ENCODE measurements around the gene RAB13.
A peak's percentile ranks its signal among the peaks of the same experiment; 100 is the strongest.
"Not testable (repeated sequence)": the region's sequence is repeated elsewhere in the genome, so short reads cannot be mapped to it uniquely, and the experiment has no call there.

Gene RAB13

DNA sequence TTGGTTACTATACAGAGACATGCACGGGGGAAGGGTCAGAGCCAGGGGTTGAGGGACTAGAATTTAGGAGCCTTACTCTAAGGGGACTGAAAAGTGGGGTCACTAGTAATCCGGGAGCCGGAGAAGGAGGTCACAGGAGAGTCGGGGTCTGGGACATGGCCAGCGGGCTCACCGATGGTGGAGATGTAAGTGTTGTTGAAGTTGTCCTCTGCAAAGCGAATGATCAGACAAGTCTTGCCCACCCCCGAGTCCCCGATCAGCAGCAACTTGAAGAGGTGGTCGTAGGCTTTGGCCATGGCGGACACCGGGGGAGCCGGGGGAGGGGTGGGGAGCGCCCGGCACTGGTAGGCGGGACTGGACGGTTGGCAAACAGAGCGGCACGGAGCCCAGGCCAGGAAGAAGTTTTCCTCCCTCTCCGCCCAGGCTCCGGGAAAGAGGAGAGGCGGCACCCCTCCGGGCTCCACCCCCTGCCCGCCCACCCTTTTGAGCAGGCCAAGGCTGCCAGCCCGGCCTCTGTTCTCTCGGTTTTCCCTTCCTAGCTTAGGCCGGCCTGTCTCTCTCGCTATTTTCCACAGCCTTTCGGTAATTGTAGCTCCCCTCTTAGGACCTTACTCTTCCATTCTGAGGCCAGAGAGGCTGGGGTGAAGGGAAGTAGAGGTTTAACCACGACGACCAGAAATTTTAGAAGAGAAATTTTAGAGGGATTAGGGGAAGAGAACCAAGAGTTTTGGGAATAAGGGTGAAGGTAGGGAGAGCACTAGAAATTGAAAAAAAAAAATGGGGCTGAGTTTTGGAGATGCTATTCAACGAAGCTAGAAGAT lies at the start of gene RAB13:
Gene RAB13, minus strand, starts transcription at position 399 of the 821 bp plus-strand sequence. Its CDS starts 103 bp downstream, at position 296.
- no peak for TF ChIP-seq JUND (IDR thresholded peaks at IDR 0.05; ENCODE audit: low read depth)
- in situ Hi-C loops (cut with HindIII; ENCODE audit: low pct_unique_long_range_greater_than_20kb, low sequenced_read_pairs), result no loop called here
- peak; percentile 84 to 93 for DNase-seq (ENCODE audit: low read depth in 1 of 2, low spot score in 1 of 2)

DNA sequence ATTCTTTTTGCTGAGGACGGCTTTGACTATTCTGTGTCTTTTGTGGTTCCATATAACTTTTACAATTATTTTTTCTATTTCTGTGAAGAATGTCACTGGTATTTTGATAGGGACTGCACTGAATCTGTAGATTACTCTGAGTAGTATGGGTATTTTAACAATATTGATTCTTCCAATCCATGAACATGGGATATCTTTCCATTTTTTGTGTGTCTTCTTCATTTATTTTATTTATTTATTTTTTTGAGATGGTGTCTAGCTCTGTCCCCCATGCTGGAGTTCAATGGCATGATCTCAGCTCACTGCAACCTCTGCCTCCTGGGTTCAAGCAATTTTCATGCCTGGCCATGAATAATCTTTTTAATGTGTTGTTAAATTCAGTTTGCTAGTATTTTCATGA lies 47.6 kb upstream of the RAB13 start:
- DNase-seq (ENCODE audit: low read depth in 1 of 2, low spot score in 1 of 2); in situ Hi-C loops (cut with HindIII; ENCODE audit: low pct_unique_long_range_greater_than_20kb, low sequenced_read_pairs): not testable (repeated sequence)

DNA sequence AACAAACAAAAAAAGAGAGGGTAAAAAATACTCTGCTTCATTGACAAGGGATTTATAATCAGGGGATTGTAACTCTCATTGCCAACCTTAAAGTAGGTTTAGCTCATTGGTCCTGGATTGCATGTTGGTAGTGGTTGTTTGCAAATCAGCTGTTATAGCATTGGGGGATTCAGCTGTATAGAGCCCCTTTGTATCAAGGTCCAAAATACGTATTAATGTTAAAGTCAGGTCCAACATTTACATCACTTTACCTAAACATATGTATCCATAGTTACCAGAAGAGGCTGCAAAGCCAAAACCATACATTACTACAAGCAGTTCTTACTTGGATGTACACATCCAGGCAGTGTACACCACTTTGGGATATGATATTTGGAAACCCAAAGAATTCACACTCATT lies 33.8 kb upstream of the RAB13 start:
- TF ChIP-seq JUND (IDR thresholded peaks at IDR 0.05; ENCODE audit: low read depth), result no peak
- DNase-seq (ENCODE audit: low read depth in 1 of 2, low spot score in 1 of 2), result no peak
- in situ Hi-C loops (cut with HindIII; ENCODE audit: low pct_unique_long_range_greater_than_20kb, low sequenced_read_pairs), result no loop called here

DNA sequence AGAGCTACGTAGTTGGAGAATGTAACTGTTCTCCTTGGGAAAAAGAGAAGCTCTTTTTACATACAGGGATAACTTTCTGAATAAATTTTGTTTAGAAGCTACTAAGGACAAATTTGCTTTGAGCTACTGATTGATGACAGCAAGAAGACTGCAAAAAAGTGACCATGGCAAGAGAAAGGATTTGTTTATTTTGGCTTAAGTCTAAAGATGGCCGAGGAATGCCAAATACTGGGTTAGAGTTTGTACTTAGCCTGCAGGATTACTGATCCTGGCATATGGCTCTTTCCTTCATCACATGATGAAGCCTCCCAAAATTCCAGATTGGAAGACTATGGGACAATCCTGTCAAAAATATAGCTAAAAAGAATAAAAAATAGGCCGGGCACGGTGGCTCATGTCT lies 33.1 kb upstream of the RAB13 start:
- in situ Hi-C loops (cut with HindIII; ENCODE audit: low pct_unique_long_range_greater_than_20kb, low sequenced_read_pairs), result no loop called here
- no peak for TF ChIP-seq JUND (IDR thresholded peaks at IDR 0.05; ENCODE audit: low read depth)
- DNase-seq (ENCODE audit: low read depth in 1 of 2, low spot score in 1 of 2), result no peak

DNA sequence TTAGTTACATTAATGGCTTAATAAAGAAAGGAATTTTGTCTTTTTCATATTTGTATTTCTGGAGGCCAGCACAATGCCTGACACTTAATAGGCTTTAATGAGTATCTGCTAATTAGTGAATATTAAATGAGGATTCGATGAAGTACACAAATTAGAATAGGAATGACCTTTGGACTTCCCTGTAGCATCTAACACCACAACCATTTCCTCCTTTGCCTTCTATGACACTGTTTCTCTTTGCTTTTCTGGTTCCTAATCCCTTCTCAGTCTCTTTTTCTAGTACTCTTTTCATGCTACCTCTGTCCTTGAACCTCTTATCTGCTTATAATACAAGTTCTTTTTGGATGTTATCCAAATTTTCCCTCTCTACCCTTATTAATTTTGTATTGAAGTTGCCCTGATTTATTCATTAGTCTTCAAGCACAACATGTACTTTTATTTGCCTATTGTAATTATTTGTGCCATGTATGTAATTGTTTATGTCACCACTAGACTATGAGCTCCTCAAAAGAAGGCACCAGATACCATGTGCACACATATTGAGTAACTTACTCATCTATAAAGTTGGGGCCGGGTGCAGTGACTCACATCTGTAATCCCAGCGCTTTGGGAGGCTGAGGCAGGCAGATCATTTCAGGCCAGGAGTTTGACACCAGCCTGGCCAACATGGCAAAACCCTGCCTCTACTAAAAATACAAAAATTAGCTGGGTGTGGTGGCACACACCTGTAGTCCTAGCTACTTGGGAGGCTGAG lies 28.2 kb upstream of the RAB13 start:
- TF ChIP-seq JUND (IDR thresholded peaks at IDR 0.05; ENCODE audit: low read depth), result no peak
- no peak for DNase-seq (ENCODE audit: low read depth in 1 of 2, low spot score in 1 of 2)
- in situ Hi-C loops (cut with HindIII; ENCODE audit: low pct_unique_long_range_greater_than_20kb, low sequenced_read_pairs), result no loop called here

DNA sequence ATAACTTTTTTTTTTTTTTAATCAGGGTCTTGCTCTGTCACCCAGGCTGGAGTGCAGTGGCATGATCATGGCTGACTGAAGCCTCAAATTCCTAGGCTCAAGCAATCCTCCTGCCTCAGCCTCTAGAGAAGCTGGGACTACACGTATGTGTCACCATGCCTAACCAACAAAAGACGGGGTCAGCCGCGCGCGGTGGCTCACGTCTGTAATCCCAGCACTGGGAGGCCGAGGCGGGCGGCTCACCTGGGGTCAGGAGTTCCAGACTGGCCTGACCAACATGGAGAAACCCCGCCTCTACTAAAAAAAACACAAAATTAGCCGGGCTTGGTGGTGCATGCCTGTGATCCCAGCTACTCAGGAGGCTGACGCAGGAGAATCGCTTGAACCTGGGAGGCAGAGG lies 26.4 kb upstream of the RAB13 start:
- DNase-seq (ENCODE audit: low read depth in 1 of 2, low spot score in 1 of 2), result not testable (repeated sequence)

DNA sequence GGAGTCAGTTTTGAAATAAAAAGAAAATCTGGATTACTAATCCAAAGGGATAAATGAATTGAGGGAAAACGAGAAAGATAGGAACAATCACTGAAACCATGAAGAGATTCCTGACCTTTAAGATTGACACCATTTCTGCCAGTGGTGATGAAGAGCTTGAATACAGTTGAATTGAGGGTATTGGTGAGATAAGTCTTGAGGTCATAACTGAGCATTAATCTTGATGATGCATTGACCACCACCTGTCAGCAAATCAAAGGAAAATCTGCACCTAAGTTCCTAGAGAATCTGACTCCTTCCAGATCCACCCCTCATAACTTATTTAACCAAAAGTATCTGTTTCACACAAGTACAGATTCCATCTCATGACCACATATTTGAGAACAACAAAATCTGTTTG lies 26.0 kb upstream of the RAB13 start:
- in situ Hi-C loops (cut with HindIII; ENCODE audit: low pct_unique_long_range_greater_than_20kb, low sequenced_read_pairs), result no loop called here
- no peak for TF ChIP-seq JUND (IDR thresholded peaks at IDR 0.05; ENCODE audit: low read depth)

More for the DNA sequence above, 26.4 kb upstream of the RAB13 start:
- in situ Hi-C loops (cut with HindIII; ENCODE audit: low pct_unique_long_range_greater_than_20kb, low sequenced_read_pairs), result not testable (repeated sequence)

DNA sequence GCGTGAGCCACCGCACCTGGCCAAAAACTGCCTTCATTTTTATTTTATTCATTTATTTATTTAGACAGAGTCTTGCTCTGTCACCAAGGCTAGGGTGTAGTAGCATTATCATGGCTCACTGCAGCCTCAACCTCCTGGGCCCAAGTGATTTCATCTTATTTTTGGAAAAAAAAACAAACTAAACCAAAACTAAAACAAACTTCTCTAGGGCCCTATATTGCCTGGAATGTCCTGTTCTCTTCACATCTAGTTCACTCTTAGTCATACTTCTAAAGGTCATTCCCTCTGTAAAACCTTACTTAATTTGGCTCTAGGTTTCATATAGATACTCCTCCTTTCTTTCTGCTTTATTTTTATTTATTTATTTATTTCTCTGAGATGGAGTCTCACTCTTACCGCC lies 20.0 kb upstream of the RAB13 start:
- no peak for TF ChIP-seq JUND (IDR thresholded peaks at IDR 0.05; ENCODE audit: low read depth)
- in situ Hi-C loops (cut with HindIII; ENCODE audit: low pct_unique_long_range_greater_than_20kb, low sequenced_read_pairs), result no loop called here
- no peak for DNase-seq (ENCODE audit: low read depth in 1 of 2, low spot score in 1 of 2)

More for the DNA sequence above, 26.0 kb upstream of the RAB13 start:
- DNase-seq (ENCODE audit: low read depth in 1 of 2, low spot score in 1 of 2), result no peak

DNA sequence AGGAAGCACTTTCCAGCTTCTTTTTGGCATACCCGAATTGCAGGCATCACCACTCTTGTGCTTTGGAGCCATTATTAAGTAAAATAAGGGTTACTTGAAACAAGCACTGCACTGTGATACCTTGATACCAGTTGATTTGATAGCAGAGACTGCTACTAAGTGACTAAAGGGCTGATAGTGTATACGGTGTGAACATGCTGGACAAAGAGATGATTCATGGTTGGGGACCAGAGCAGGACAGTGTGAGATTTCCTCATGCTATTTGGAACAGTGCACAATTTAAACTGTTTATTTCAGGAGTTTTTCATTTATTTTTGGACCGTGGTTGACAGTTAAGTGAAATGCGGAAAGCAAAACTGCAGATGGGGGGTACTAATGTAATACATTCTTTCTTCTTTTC lies 14.3 kb upstream of the RAB13 start:
- in situ Hi-C loops (cut with HindIII; ENCODE audit: low pct_unique_long_range_greater_than_20kb, low sequenced_read_pairs), result no loop called here
- no peak for DNase-seq (ENCODE audit: low read depth in 1 of 2, low spot score in 1 of 2)

DNA sequence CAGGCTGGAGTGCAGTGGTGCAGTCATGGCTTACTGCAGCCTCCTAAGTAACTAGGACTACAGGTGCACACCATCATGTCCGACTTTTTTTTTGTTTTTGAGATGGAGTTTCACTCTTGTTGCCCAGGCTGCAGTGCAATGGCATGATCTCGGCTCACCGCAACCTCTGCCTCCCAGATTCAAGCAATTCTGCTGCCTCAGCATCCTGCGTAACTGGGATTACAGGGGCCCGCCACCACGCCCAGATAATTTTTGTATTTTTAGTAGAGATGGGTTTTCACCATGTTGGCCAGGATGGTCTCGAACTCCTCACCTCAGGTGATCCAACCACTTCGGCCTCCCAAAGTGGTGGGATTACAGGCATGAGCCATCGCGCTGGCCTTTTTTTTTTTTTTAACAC lies 10.7 kb upstream of the RAB13 start:
- DNase-seq (ENCODE audit: low read depth in 1 of 2, low spot score in 1 of 2); in situ Hi-C loops (cut with HindIII; ENCODE audit: low pct_unique_long_range_greater_than_20kb, low sequenced_read_pairs): not testable (repeated sequence)

More for the DNA sequence above, 14.3 kb upstream of the RAB13 start:
- no peak for TF ChIP-seq JUND (IDR thresholded peaks at IDR 0.05; ENCODE audit: low read depth)

DNA sequence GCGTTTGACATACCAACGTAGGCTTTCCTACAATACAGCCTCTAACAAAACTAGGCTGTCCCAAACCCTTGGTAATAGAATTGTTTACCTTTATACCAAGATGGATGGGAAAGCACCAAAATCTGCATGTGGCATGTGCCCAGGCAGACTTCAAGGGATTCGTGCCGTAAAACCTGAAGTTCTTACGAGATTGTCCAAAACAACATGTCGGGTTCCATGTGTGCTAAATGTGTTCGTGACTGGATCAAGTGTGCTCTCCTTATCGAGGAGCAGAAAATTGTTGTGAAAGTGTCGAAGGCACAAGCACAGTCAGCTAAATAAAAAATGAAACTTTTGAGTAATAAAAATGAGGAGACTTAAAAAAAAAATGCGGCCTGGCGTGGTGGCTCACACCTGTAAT lies 9.5 kb upstream of the RAB13 start:
- in situ Hi-C loops (cut with HindIII; ENCODE audit: low pct_unique_long_range_greater_than_20kb, low sequenced_read_pairs), result no loop called here
- DNase-seq (ENCODE audit: low read depth in 1 of 2, low spot score in 1 of 2), result no peak
- no peak for TF ChIP-seq JUND (IDR thresholded peaks at IDR 0.05; ENCODE audit: low read depth)

DNA sequence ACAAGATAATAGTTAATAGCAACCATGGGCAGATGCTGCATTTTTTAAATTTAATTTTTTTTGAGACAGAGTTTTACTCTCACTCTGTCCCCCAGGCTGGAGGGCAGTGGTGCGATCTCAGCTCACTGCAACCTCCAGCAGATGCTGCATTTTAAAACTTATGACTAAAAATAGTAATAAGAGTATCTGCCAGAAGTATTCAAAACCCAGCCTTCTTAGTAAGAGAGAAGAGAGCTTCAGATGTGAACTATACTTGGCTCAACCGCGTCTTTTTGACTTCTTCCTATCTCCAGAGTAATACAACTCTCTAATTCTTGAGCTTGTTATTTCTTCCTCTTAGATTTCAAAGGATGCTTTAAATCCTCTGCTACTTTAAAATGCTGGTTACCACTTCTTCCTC lies 9.1 kb upstream of the RAB13 start:
- DNase-seq (ENCODE audit: low read depth in 1 of 2, low spot score in 1 of 2), result no peak
- in situ Hi-C loops (cut with HindIII; ENCODE audit: low pct_unique_long_range_greater_than_20kb, low sequenced_read_pairs), result no loop called here
- TF ChIP-seq JUND (IDR thresholded peaks at IDR 0.05; ENCODE audit: low read depth), result no peak

DNA sequence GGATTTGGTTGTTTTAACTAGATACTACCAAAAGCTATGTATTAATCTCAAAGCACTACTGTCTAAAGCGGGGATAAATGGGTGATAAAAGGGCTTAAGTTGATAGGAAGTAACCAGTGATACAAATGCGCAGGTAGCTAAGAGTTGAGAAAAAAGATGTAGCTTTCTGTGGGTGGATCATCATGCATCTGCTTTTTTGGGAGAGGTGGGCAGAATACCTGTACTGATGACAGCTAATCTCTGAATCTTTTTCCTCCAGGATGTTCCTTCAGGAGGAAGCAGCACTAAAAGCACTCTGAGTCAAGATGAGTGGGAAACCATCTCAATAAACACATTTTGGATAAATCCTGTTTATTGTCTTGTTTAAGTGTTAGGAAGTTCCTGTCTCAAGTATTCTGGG lies 5.7 kb upstream of the RAB13 start:
- DNase-seq (ENCODE audit: low read depth in 1 of 2, low spot score in 1 of 2), result no peak
- in situ Hi-C loops (cut with HindIII; ENCODE audit: low pct_unique_long_range_greater_than_20kb, low sequenced_read_pairs), result no loop called here
- TF ChIP-seq JUND (IDR thresholded peaks at IDR 0.05; ENCODE audit: low read depth), result no peak

All from T47D (cell line).